Measurements from ENCODE around the gene CARD11. TPM values are rescaled to one million over a fixed set of nuclear protein-coding genes. Genes with fewer than 3 reads are reported as not detected.
"Not testable (repeated sequence)": the region's sequence is repeated elsewhere in the genome, so short reads cannot be mapped to it uniquely, and the experiment has no call there.

Gene CARD11
- total and polyA plus RNA-seq, 4 donors, result 0.18 to 1.9 (median 1.5) TPM

DNA sequence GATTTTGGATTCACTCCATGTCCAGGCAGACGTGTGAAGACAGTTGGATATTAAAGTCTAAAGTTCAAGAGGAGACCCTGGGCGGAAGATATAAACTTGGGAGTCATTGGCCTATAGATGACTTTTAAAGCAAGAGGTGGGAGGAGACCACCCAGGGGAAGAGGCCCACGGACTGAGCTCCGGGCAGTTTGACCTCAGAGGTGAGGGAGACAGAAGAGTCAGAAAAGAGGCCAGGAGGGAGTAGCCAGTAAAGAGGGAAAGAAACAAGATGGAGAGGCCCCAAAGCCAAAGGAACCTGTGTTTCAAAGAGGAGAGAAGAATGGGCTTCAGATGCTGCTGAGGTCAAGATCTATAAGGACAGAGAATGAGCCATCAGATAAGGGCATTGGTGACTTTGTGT lies 11.4 kb downstream of the CARD11 start:
- Histone ChIP-seq H3K4me1 (ENCODE audit: control insufficient read depth in 1 of 2, insufficient read depth in 2 of 2, low read length in 2 of 2) (no peaks in the 10 kb centered on the region), H3K4me3 (ENCODE audit: low read length in 2 of 2) (no peak overlapping the region), H3K9me3 (ENCODE audit: control insufficient read depth, low read length) (no peaks in the 10 kb centered on the region), H3K27ac (ENCODE audit: low read depth in 1 of 2, low read length in 2 of 2) (no peak overlapping the region), H3K36me3 (ENCODE audit: control insufficient read depth in 1 of 2, insufficient read depth in 2 of 2, low read length in 1 of 2) (no peaks in the 10 kb centered on the region), H3K27me3 (ENCODE audit: control insufficient read depth in 1 of 2, insufficient read depth in 2 of 2, low read length in 1 of 2) (no peaks in the 10 kb centered on the region)
- ATAC-seq (ENCODE audit: low FRiP score) (no peak), DNase-seq (no peak)
- intact Hi-C loops (cut with DNase I), result no loop called here
- 79 to 92% methylated on average over 4 of the region's 4 CpGs for WGBS, 2 donors

DNA sequence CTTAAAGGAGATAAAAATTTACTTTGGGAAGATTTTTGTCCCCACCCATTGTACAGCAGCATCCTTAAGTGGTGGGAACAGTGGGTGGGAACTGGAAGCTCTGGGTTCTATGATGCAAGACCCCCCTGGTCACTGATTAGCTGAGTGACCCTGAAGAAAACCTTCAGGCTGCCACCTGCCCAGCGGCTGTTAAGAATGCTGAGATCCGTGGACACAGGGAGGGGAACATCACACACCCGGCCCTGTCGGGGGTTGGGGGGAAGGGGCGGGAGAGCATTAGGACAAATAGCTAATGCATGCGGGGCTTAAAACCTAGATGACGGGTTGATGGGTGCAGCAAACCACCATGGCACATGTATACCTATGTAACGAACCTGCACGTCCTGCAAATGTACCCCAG lies 14.5 kb downstream of the CARD11 start:
- H3K27ac ChIP-seq (ENCODE audit: low read depth in 1 of 2, low read length in 2 of 2), result no peak overlapping the region
- no peaks in the 10 kb centered on the region for H3K4me1 ChIP-seq (ENCODE audit: control insufficient read depth in 1 of 2, insufficient read depth in 2 of 2, low read length in 2 of 2)
- no peak overlapping the region for H3K4me3 ChIP-seq (ENCODE audit: low read length in 2 of 2)
- H3K36me3 ChIP-seq (ENCODE audit: control insufficient read depth in 1 of 2, insufficient read depth in 2 of 2, low read length in 1 of 2), result no peaks in the 10 kb centered on the region
- intact Hi-C loops (cut with DNase I), result no loop called here
- H3K9me3 ChIP-seq (ENCODE audit: control insufficient read depth, low read length), result peaks cover 2% of the 10 kb centered on the region
- 74 to 80% methylated on average over 9 of the region's 9 CpGs for WGBS, 2 donors
- ATAC-seq (ENCODE audit: low FRiP score), result no peak
- no peak for DNase-seq
- H3K27me3 ChIP-seq (ENCODE audit: control insufficient read depth in 1 of 2, insufficient read depth in 2 of 2, low read length in 1 of 2), result no peaks in the 10 kb centered on the region

DNA sequence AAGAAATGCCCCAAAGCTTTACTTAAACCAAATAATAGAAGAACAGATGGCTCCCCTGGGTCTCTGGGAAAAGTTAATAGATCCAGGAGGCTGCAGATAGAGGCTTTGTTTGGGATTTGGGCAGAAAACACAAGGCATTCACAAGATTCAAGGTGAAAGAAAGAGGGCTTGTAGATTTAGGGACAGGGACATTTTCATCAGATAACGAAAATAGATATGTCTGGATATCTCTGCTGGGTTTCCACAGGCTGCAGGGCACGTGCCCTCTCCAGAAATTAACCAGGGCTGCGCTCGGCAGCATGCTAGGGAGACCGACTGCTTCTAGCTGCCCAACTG lies 14.9 kb downstream of the CARD11 start:
- Histone ChIP-seq H3K36me3 (ENCODE audit: control insufficient read depth in 1 of 2, insufficient read depth in 2 of 2, low read length in 1 of 2) (no peaks in the 10 kb centered on the region), H3K27me3 (ENCODE audit: control insufficient read depth in 1 of 2, insufficient read depth in 2 of 2, low read length in 1 of 2) (no peaks in the 10 kb centered on the region), H3K27ac (ENCODE audit: low read depth in 1 of 2, low read length in 2 of 2) (no peak overlapping the region), H3K9me3 (ENCODE audit: control insufficient read depth, low read length) (peaks cover 2% of the 10 kb centered on the region), H3K4me1 (ENCODE audit: control insufficient read depth in 1 of 2, insufficient read depth in 2 of 2, low read length in 2 of 2) (no peaks in the 10 kb centered on the region), H3K4me3 (ENCODE audit: low read length in 2 of 2) (no peak overlapping the region)
- ATAC-seq (ENCODE audit: low FRiP score) (no peak), DNase-seq (no peak)
- intact Hi-C loops (cut with DNase I), result no loop called here
- 68 to 70% methylated on average over 5 of the region's 5 CpGs for WGBS, 2 donors

DNA sequence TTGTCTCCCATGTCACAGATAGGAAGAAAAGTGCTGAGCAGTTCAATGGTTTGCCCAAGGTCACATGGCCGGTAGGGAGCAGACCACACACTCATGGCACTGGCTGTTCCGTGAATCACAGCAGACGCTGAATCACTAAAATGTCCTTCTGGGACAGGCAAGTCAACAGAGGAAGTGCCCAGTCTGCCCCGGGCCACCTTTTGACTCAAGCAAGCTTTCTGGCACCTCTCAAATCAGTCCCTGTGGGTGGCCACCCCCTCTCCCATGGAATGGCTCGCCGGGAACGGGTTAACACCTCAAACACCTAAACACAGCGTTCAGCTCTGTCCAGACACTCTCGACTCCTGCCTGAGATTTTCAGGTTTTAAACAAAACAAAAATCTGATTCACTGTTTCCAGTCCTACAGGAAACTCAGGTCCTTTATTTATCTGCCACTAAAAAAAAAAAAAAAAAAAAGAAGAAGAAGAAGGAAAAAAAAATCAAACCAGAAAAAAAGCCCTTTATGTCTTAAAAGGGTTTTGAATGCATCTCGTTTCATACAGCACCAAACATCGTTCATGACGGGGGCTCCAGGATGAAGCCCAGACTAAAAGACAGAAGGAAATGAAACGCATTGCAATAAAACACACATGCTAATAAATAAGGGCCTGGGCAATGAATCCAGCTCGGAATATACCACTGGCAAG lies 15.5 kb downstream of the CARD11 start:
- Histone ChIP-seq H3K36me3 (ENCODE audit: control insufficient read depth in 1 of 2, insufficient read depth in 2 of 2, low read length in 1 of 2) (no peaks in the 10 kb centered on the region), H3K27me3 (ENCODE audit: control insufficient read depth in 1 of 2, insufficient read depth in 2 of 2, low read length in 1 of 2) (no peaks in the 10 kb centered on the region), H3K9me3 (ENCODE audit: control insufficient read depth, low read length) (peaks cover 2% of the 10 kb centered on the region), H3K4me3 (ENCODE audit: low read length in 2 of 2) (no peak overlapping the region), H3K4me1 (ENCODE audit: control insufficient read depth in 1 of 2, insufficient read depth in 2 of 2, low read length in 2 of 2) (no peaks in the 10 kb centered on the region), H3K27ac (ENCODE audit: low read depth in 1 of 2, low read length in 2 of 2) (peak overlapping the region in 1 of 2 donors; percentile 67)
- no peak for ATAC-seq (ENCODE audit: low FRiP score)
- peak; percentile 82 to 85 for DNase-seq
- WGBS, 2 donors, result 8 to 11% methylated on average over 14 of the region's 14 CpGs
- intact Hi-C loops (cut with DNase I), result no loop called here

DNA sequence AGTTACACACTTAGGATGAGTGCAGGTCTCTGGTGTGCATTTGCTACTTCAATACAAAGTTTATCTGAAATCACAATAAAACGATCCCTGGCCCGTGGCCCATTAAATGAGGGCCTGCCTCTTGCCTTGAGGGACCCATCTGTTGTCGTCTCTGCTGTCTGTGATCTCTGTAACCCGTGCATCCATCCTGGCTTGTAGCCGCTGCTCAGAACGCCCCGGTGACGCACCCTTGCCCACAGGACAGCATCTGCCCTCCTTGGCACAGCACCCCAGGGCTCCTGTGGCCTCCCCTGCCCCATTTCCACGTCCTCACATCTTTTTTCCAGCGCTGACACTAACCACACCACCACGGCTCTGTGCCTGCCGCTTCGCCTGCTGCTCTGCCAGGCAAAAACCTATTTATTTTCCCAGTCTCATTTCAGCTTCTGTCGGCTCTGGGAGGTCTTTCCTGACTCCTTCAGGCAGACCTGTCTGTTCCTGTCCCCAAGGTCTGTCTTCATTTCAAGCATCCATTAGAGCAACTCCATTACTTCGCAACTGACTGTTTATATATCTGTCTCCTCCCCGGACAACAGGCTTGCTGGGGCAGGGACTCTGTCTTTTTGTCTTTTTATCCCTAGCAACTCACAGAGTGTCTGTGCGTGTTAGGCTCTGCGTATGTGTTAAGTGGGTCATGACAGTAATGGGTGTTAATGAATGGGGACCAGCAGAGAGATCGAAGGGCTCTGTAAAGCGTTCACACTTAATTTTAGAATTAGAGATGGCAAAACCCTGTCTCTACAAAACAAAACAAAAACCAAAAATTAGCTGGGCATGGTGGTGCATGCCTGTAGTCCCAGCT lies 16.4 kb downstream of the CARD11 start:
- DNase-seq, result peak in 1 of 2 donors; percentile 55

DNA sequence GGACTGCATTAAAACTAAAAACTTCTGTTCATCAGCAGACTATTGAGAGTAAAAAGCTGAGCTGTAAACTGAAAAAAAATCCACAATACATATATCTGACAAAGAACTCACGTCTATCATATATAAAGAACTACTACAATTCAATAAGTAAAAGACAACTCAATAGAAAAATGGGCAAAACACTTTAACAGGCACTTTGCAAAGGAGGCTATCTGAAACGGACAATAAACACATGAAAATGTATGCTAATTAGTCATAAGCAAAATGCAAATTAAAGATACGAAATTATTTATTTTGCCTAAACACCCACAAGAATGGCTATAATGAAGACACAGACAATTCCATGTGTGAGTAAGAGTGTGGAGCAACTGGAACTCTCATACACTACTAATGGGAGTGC lies 18.1 kb downstream of the CARD11 start:
- no peak overlapping the region for H3K27ac ChIP-seq (ENCODE audit: low read depth in 1 of 2, low read length in 2 of 2)
- H3K27me3 ChIP-seq (ENCODE audit: control insufficient read depth in 1 of 2, insufficient read depth in 2 of 2, low read length in 1 of 2), result no peaks in the 10 kb centered on the region
- 92 to 93% methylated on average over 3 of the region's 3 CpGs for WGBS, 2 donors
- DNase-seq, result no peak
- H3K4me3 ChIP-seq (ENCODE audit: low read length in 2 of 2), result peak overlapping the region in 1 of 2 donors; percentile 8
- intact Hi-C loops (cut with DNase I), result no loop called here
- no peak for ATAC-seq (ENCODE audit: low FRiP score)
- no peaks in the 10 kb centered on the region for H3K4me1 ChIP-seq (ENCODE audit: control insufficient read depth in 1 of 2, insufficient read depth in 2 of 2, low read length in 2 of 2)
- H3K36me3 ChIP-seq (ENCODE audit: control insufficient read depth in 1 of 2, insufficient read depth in 2 of 2, low read length in 1 of 2), result no peaks in the 10 kb centered on the region
- H3K9me3 ChIP-seq (ENCODE audit: control insufficient read depth, low read length), result peaks cover 2% of the 10 kb centered on the region

More for the DNA sequence above, 16.4 kb downstream of the CARD11 start:
- Histone ChIP-seq H3K9me3 (ENCODE audit: control insufficient read depth, low read length) (peaks cover 2% of the 10 kb centered on the region), H3K4me3 (ENCODE audit: low read length in 2 of 2) (no peak overlapping the region), H3K4me1 (ENCODE audit: control insufficient read depth in 1 of 2, insufficient read depth in 2 of 2, low read length in 2 of 2) (no peaks in the 10 kb centered on the region), H3K27me3 (ENCODE audit: control insufficient read depth in 1 of 2, insufficient read depth in 2 of 2, low read length in 1 of 2) (no peaks in the 10 kb centered on the region), H3K36me3 (ENCODE audit: control insufficient read depth in 1 of 2, insufficient read depth in 2 of 2, low read length in 1 of 2) (no peaks in the 10 kb centered on the region), H3K27ac (ENCODE audit: low read depth in 1 of 2, low read length in 2 of 2) (no peak overlapping the region)
- no peak for ATAC-seq (ENCODE audit: low FRiP score)
- intact Hi-C loops (cut with DNase I), result no loop called here
- 73 to 74% methylated on average over 20 of the region's 20 CpGs for WGBS, 2 donors

DNA sequence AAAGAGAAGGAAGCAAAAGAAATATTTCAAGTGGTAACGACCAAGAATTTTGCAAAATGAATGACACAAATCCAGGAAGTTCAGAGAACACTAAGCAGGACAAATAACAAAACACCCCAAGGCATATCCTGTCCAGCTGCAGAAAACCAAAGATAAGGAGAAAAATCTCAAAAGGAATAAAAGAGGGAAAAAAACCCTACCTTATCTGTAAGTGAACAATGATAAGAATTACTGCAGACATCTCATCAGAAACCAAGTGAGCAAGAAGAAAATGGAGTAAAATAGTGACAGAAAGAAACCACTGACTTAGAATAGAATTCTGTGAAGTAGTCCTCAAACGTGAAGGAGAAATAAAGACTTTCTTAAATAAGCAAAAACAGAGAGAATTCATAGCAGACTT lies 21.8 kb downstream of the CARD11 start:
- Histone ChIP-seq H3K4me1 (ENCODE audit: control insufficient read depth in 1 of 2, insufficient read depth in 2 of 2, low read length in 2 of 2) (no peaks in the 10 kb centered on the region), H3K27ac (ENCODE audit: low read depth in 1 of 2, low read length in 2 of 2) (no peak overlapping the region), H3K27me3 (ENCODE audit: control insufficient read depth in 1 of 2, insufficient read depth in 2 of 2, low read length in 1 of 2) (no peaks in the 10 kb centered on the region), H3K9me3 (ENCODE audit: control insufficient read depth, low read length) (peaks cover 6% of the 10 kb centered on the region), H3K4me3 (ENCODE audit: low read length in 2 of 2) (no peak overlapping the region), H3K36me3 (ENCODE audit: control insufficient read depth in 1 of 2, insufficient read depth in 2 of 2, low read length in 1 of 2) (no peaks in the 10 kb centered on the region)
- DNase-seq (no peak), ATAC-seq (ENCODE audit: low FRiP score) (no peak)
- WGBS, 2 donors, result 38 to 43% methylated on average over 2 of the region's 2 CpGs
- intact Hi-C loops (cut with DNase I), result no loop called here

DNA sequence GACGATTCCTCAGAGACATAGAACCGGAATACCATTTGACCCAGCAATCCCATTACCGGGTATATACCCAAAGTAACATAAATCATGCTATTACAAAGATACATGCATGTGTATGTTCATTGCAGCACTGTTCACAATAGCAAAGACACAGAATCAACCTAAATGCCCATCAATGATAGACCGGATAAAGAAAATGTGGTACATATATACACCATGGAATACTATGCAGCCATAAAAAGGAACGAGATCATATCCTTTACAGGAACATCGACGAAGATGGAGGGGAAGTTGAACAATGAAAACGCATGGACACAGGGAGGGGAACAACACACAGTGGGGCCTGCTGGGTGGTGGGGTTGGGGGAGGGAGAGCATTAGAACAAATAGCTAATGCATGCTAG lies 22.4 kb downstream of the CARD11 start:
- WGBS, 2 donors, result 95% methylated on average over 8 of the region's 8 CpGs
- H3K4me1 ChIP-seq (ENCODE audit: control insufficient read depth in 1 of 2, insufficient read depth in 2 of 2, low read length in 2 of 2); H3K36me3 ChIP-seq (ENCODE audit: control insufficient read depth in 1 of 2, insufficient read depth in 2 of 2, low read length in 1 of 2); H3K4me3 ChIP-seq (ENCODE audit: low read length in 2 of 2); ATAC-seq (ENCODE audit: low FRiP score); H3K27ac ChIP-seq (ENCODE audit: low read depth in 1 of 2, low read length in 2 of 2); H3K27me3 ChIP-seq (ENCODE audit: control insufficient read depth in 1 of 2, insufficient read depth in 2 of 2, low read length in 1 of 2); H3K9me3 ChIP-seq (ENCODE audit: control insufficient read depth, low read length); intact Hi-C loops (cut with DNase I): not testable (repeated sequence)
- DNase-seq, result peak; percentile 9

DNA sequence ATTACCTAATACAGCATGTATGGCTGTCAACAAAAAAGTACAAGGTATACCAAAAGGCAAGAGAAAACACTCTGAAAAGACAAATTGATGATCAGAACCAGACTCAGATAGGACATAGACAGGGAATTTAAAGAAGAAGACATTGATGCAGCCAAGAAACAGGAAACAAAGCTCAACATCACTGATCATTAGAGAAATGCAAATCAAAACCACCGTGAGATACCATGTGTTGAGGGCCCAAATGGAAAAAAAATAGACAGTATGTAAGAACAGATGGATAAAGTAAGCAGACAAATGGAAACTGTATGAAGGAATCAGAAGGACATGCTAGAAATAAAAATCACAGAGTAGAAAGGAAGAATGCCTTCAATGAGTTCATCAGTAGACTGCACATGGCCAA lies 23.3 kb downstream of the CARD11 start:
- ATAC-seq (ENCODE audit: low FRiP score), result no peak
- H3K36me3 ChIP-seq (ENCODE audit: control insufficient read depth in 1 of 2, insufficient read depth in 2 of 2, low read length in 1 of 2), result no peaks in the 10 kb centered on the region
- H3K27me3 ChIP-seq (ENCODE audit: control insufficient read depth in 1 of 2, insufficient read depth in 2 of 2, low read length in 1 of 2), result no peaks in the 10 kb centered on the region
- H3K9me3 ChIP-seq (ENCODE audit: control insufficient read depth, low read length), result peaks cover 6% of the 10 kb centered on the region
- no peak overlapping the region for H3K27ac ChIP-seq (ENCODE audit: low read depth in 1 of 2, low read length in 2 of 2)
- no peaks in the 10 kb centered on the region for H3K4me1 ChIP-seq (ENCODE audit: control insufficient read depth in 1 of 2, insufficient read depth in 2 of 2, low read length in 2 of 2)
- WGBS, 2 donors, result 95% methylated on average over 1 of the region's 1 CpG
- no peak for DNase-seq
- no peak overlapping the region for H3K4me3 ChIP-seq (ENCODE audit: low read length in 2 of 2)
- intact Hi-C loops (cut with DNase I), result no loop called here
